ENCODE results near the gene UBTD2.

Gene UBTD2

GRCh38 chr5:172175263-172175719 lies 108.3 kb downstream of the UBTD2 start:
- H3K27ac ChIP-seq (ENCODE audit: insufficient read depth in 1 of 2, low read depth in 1 of 2, low read length in 2 of 2, poor library complexity in 1 of 2, severe bottlenecking in 2 of 2), result peak overlapping the region in 1 of 2 experiments; percentile 68
- H3K36me3 ChIP-seq (ENCODE audit: control insufficient read depth in 4 of 4, insufficient read depth in 4 of 4, low read length in 3 of 4), result peaks cover 0 to 26% (median 5%) of the 10 kb centered on the region in 4 experiments
- 0% methylated on average over 6 of the region's 7 CpGs for WGBS (ENCODE audit: insufficient coverage)
- H3K9me3 ChIP-seq (ENCODE audit: control extremely low read depth in 1 of 5, control insufficient read depth in 4 of 5, insufficient read depth in 2 of 5, low read depth in 1 of 5, low read length in 4 of 5), result no peaks in the 10 kb centered on the region
- peak; percentile 87 to 95 (median 91) for DNase-seq
- peaks cover 23 to 88% (median 87%) of the 10 kb centered on the region in 4 experiments for H3K4me1 ChIP-seq (ENCODE audit: control extremely low read depth in 1 of 4, control insufficient read depth in 4 of 4, insufficient read depth in 4 of 4, low read length in 3 of 4)
- H3K4me3 ChIP-seq (ENCODE audit: control insufficient read depth in 1 of 7, extremely low read depth in 1 of 7, insufficient read depth in 4 of 7, low read depth in 2 of 7, low read length in 6 of 7), result peak overlapping the region in 6 of 7 experiments; percentile 16 to 72 (median 58)
- POLR2A ChIA-PET, result interaction anchor here (0.6 to 4.2 kb wide), 6 partner anchors 12 to 787 kb away, joined by 3 to 49 read pairs (median 6); partner anchors contain the start of gene STK10
- H3K27me3 ChIP-seq (replicated peaks in 2 of 5; ENCODE audit: control insufficient read depth in 4 of 5, insufficient read depth in 5 of 5, low read length in 4 of 5), result no peaks in the 10 kb centered on the region
- CTCF ChIA-PET, result interaction anchor here (1.0 to 8.2 kb wide), 13 partner anchors 9 to 108 kb away, joined by 3 to 63 read pairs (median 7); partner anchors contain the start of gene STK10

- no peaks in the 10 kb centered on the region for H3K27me3 ChIP-seq (replicated peaks in 2 of 5; ENCODE audit: control insufficient read depth in 4 of 5, insufficient read depth in 5 of 5, low read length in 4 of 5)
- H3K27ac ChIP-seq (ENCODE audit: insufficient read depth in 1 of 2, low read depth in 1 of 2, low read length in 2 of 2, poor library complexity in 1 of 2, severe bottlenecking in 2 of 2), result peak overlapping the region in 1 of 2 experiments; percentile 68
- H3K36me3 ChIP-seq (ENCODE audit: control insufficient read depth in 4 of 4, insufficient read depth in 4 of 4, low read length in 3 of 4), result peaks cover 0 to 41% (median 5%) of the 10 kb centered on the region in 4 experiments
- peak overlapping the region in 3 of 7 experiments; percentile 5 to 71 (median 31) for H3K4me3 ChIP-seq (ENCODE audit: control insufficient read depth in 1 of 7, extremely low read depth in 1 of 7, insufficient read depth in 4 of 7, low read depth in 2 of 7, low read length in 6 of 7)
- POLR2A ChIA-PET, result interaction anchor here (1.4 to 4.2 kb wide), 2 partner anchors 11 to 14 kb away, joined by 4 to 49 read pairs; partner anchors contain the start of gene STK10
- CTCF ChIA-PET, result interaction anchor here (0.5 to 8.2 kb wide), 14 partner anchors 9 to 168 kb away, joined by 3 to 63 read pairs (median 9); partner anchors contain the start of genes FBXW11 and STK10
- no peaks in the 10 kb centered on the region for H3K9me3 ChIP-seq (ENCODE audit: control extremely low read depth in 1 of 5, control insufficient read depth in 4 of 5, insufficient read depth in 2 of 5, low read depth in 1 of 5, low read length in 4 of 5)
- peaks cover 18 to 89% (median 86%) of the 10 kb centered on the region in 4 experiments for H3K4me1 ChIP-seq (ENCODE audit: control extremely low read depth in 1 of 4, control insufficient read depth in 4 of 4, insufficient read depth in 4 of 4, low read length in 3 of 4)
- DNase-seq, result peak; percentile 67 to 76 (median 75)
- 42% methylated on average over 7 of the region's 12 CpGs for WGBS (ENCODE audit: insufficient coverage)
These were observed 109.9 kb downstream of the UBTD2 start for GRCh38 chr5:172173564-172174153.

GRCh38 chr5:172172912-172173563 lies 110.5 kb downstream of the UBTD2 start:
- 59% methylated on average over 6 of the region's 12 CpGs for WGBS (ENCODE audit: insufficient coverage)
- POLR2A ChIA-PET, result interaction anchor here (1.4 to 4.2 kb wide), 2 partner anchors 11 to 15 kb away, joined by 4 to 49 read pairs; partner anchors contain the start of gene STK10
- Histone ChIP-seq H3K27ac (ENCODE audit: insufficient read depth in 1 of 2, low read depth in 1 of 2, low read length in 2 of 2, poor library complexity in 1 of 2, severe bottlenecking in 2 of 2) (peak overlapping the region in 1 of 2 experiments; percentile 68), H3K4me3 (ENCODE audit: control insufficient read depth in 1 of 7, extremely low read depth in 1 of 7, insufficient read depth in 4 of 7, low read depth in 2 of 7, low read length in 6 of 7) (peak overlapping the region in 2 of 7 experiments; percentile 5 to 31), H3K27me3 (replicated peaks in 2 of 5; ENCODE audit: control insufficient read depth in 4 of 5, insufficient read depth in 5 of 5, low read length in 4 of 5) (no peaks in the 10 kb centered on the region), H3K9me3 (ENCODE audit: control extremely low read depth in 1 of 5, control insufficient read depth in 4 of 5, insufficient read depth in 2 of 5, low read depth in 1 of 5, low read length in 4 of 5) (no peaks in the 10 kb centered on the region), H3K4me1 (ENCODE audit: control extremely low read depth in 1 of 4, control insufficient read depth in 4 of 4, insufficient read depth in 4 of 4, low read length in 3 of 4) (peaks cover 13 to 89% (median 85%) of the 10 kb centered on the region in 4 experiments), H3K36me3 (ENCODE audit: control insufficient read depth in 4 of 4, insufficient read depth in 4 of 4, low read length in 3 of 4) (peaks cover 2 to 47% (median 5%) of the 10 kb centered on the region in 4 experiments)
- CTCF ChIA-PET, result interaction anchor here (0.5 to 8.2 kb wide), 13 partner anchors 8 to 167 kb away, joined by 3 to 63 read pairs (median 8); partner anchors contain the start of genes FBXW11, STK10 and UBTD2
- DNase-seq, result peak in 1 of 3 donors; percentile 16

- Histone ChIP-seq H3K27ac (ENCODE audit: insufficient read depth in 1 of 2, low read depth in 1 of 2, low read length in 2 of 2, poor library complexity in 1 of 2, severe bottlenecking in 2 of 2) (no peak overlapping the region), H3K4me3 (ENCODE audit: control insufficient read depth in 1 of 7, extremely low read depth in 1 of 7, insufficient read depth in 4 of 7, low read depth in 2 of 7, low read length in 6 of 7) (no peak overlapping the region), H3K27me3 (replicated peaks in 2 of 5; ENCODE audit: control insufficient read depth in 4 of 5, insufficient read depth in 5 of 5, low read length in 4 of 5) (no peaks in the 10 kb centered on the region), H3K4me1 (ENCODE audit: control extremely low read depth in 1 of 4, control insufficient read depth in 4 of 4, insufficient read depth in 4 of 4, low read length in 3 of 4) (peaks cover 6 to 71% (median 67%) of the 10 kb centered on the region in 4 experiments), H3K9me3 (ENCODE audit: control extremely low read depth in 1 of 5, control insufficient read depth in 4 of 5, insufficient read depth in 2 of 5, low read depth in 1 of 5, low read length in 4 of 5) (no peaks in the 10 kb centered on the region), H3K36me3 (ENCODE audit: control insufficient read depth in 4 of 4, insufficient read depth in 4 of 4, low read length in 3 of 4) (peaks cover 4 to 62% (median 7%) of the 10 kb centered on the region in 4 experiments)
- POLR2A ChIA-PET, result interaction anchor here (0.7 kb wide), 1 partner anchor 16 kb away, joined by 3 read pairs; no protein-coding TSS in a partner anchor
- WGBS (ENCODE audit: insufficient coverage), result 100% methylated on average over 2 of the region's 8 CpGs
- no peak for DNase-seq
- CTCF ChIA-PET, result interaction anchor here (0.5 to 6.2 kb wide), 4 partner anchors 8 to 97 kb away, joined by 3 to 54 read pairs (median 4); no protein-coding TSS in a partner anchor
These were observed 112.4 kb downstream of the UBTD2 start for GRCh38 chr5:172171118-172171517.

- H3K36me3 ChIP-seq (ENCODE audit: control insufficient read depth in 4 of 4, insufficient read depth in 4 of 4, low read length in 3 of 4), result peaks cover 5 to 64% (median 7%) of the 10 kb centered on the region in 4 experiments
These were observed 113.3 kb downstream of the UBTD2 start for GRCh38 chr5:172170251-172170701.

GRCh38 chr5:172169216-172169615 lies 114.3 kb downstream of the UBTD2 start:
- Histone ChIP-seq H3K36me3 (ENCODE audit: control insufficient read depth in 4 of 4, insufficient read depth in 4 of 4, low read length in 3 of 4) (peaks cover 5 to 74% (median 7%) of the 10 kb centered on the region in 4 experiments), H3K4me1 (ENCODE audit: control extremely low read depth in 1 of 4, control insufficient read depth in 4 of 4, insufficient read depth in 4 of 4, low read length in 3 of 4) (peaks cover 0 to 64% (median 51%) of the 10 kb centered on the region in 4 experiments), H3K4me3 (ENCODE audit: control insufficient read depth in 1 of 7, extremely low read depth in 1 of 7, insufficient read depth in 4 of 7, low read depth in 2 of 7, low read length in 6 of 7) (no peak overlapping the region), H3K27ac (ENCODE audit: insufficient read depth in 1 of 2, low read depth in 1 of 2, low read length in 2 of 2, poor library complexity in 1 of 2, severe bottlenecking in 2 of 2) (no peak overlapping the region), H3K9me3 (ENCODE audit: control extremely low read depth in 1 of 5, control insufficient read depth in 4 of 5, insufficient read depth in 2 of 5, low read depth in 1 of 5, low read length in 4 of 5) (no peaks in the 10 kb centered on the region), H3K27me3 (replicated peaks in 2 of 5; ENCODE audit: control insufficient read depth in 4 of 5, insufficient read depth in 5 of 5, low read length in 4 of 5) (no peaks in the 10 kb centered on the region)
- CTCF ChIA-PET, result interaction anchor here (2.2 kb wide), 2 partner anchors 9 to 19 kb away, joined by 6 read pairs; partner anchors contain the start of gene STK10
- WGBS (ENCODE audit: insufficient coverage), result 100% methylated on average over 2 of the region's 2 CpGs
- POLR2A ChIA-PET, result interaction anchor here (1.3 kb wide), 1 partner anchor 11 kb away, joined by 4 read pairs; no protein-coding TSS in a partner anchor
- no peak for DNase-seq

More at GRCh38 chr5:172170251-172170701, 113.3 kb downstream of the UBTD2 start:
- no peak overlapping the region for H3K27ac ChIP-seq (ENCODE audit: insufficient read depth in 1 of 2, low read depth in 1 of 2, low read length in 2 of 2, poor library complexity in 1 of 2, severe bottlenecking in 2 of 2)
- DNase-seq, result peak in 2 of 3 donors; percentile 48 to 52
- 62% methylated on average over 7 of the region's 9 CpGs for whole genome bisulfite sequencing (ENCODE audit: insufficient coverage)
- ChIA-PET CTCF (interaction anchor here (0.8 to 2.2 kb wide), 5 partner anchors 9 to 18 kb away, joined by 3 to 6 read pairs (median 4); partner anchors contain the start of gene STK10), POLR2A (interaction anchor here (1.3 kb wide), 1 partner anchor 10 kb away, joined by 4 read pairs; no protein-coding TSS in a partner anchor)
- H3K27me3 ChIP-seq (replicated peaks in 2 of 5; ENCODE audit: control insufficient read depth in 4 of 5, insufficient read depth in 5 of 5, low read length in 4 of 5), result no peaks in the 10 kb centered on the region
- H3K4me1 ChIP-seq (ENCODE audit: control extremely low read depth in 1 of 4, control insufficient read depth in 4 of 4, insufficient read depth in 4 of 4, low read length in 3 of 4), result peaks cover 0 to 67% (median 59%) of the 10 kb centered on the region in 4 experiments
- H3K9me3 ChIP-seq (ENCODE audit: control extremely low read depth in 1 of 5, control insufficient read depth in 4 of 5, insufficient read depth in 2 of 5, low read depth in 1 of 5, low read length in 4 of 5), result no peaks in the 10 kb centered on the region
- peak overlapping the region in 1 of 7 experiments; percentile 12 for H3K4me3 ChIP-seq (ENCODE audit: control insufficient read depth in 1 of 7, extremely low read depth in 1 of 7, insufficient read depth in 4 of 7, low read depth in 2 of 7, low read length in 6 of 7)

Measured in common myeloid progenitor, CD34-positive (primary cell).